Neural cell (in vitro differentiated cells): ENCODE results near the gene RTTN.

ENCODE experiments used
- EZH2 ChIP-seq: fragments of 200-600, 300-800 bp; shearing (Covaris generic), sonication (generic); IDR thresholded peaks from 2 replicates; pipeline ENCODE4 v1.6.1; 2014; ENCODE audit warnings: antibody characterized with exemption, low read length, borderline replicate concordance, mild to moderate bottlenecking; ENCODE audit not compliant: insufficient read depth, poor library complexity, severe bottlenecking
- MXI1 ChIP-seq: fragments of 450-650 bp; conservative IDR thresholded peaks from 2 replicates; pipeline ENCODE4 v1.6.1; 2014; ENCODE audit warnings: antibody characterized with exemption, mild to moderate bottlenecking; ENCODE audit not compliant: poor library complexity, severe bottlenecking
- POLR2AphosphoS5 ChIP-seq: IDR thresholded peaks from 2 replicates; pipeline ENCODE4 v1.6.1; 2012
- RAD21 ChIP-seq: fragments of 450-650 bp; conservative IDR thresholded peaks from 2 replicates; pipeline ENCODE4 v1.6.1; 2014; ENCODE audit warnings: antibody characterized with exemption, mild to moderate bottlenecking, moderate library complexity
- TAF1 ChIP-seq: IDR thresholded peaks from 2 replicates; pipeline ENCODE4 v1.6.1; 2012; ENCODE audit warnings: low read depth
- TF ChIP-seq, protein P1 (sequence below): fragments of 450-650 bp; IDR thresholded peaks from 2 replicates; pipeline ENCODE4 v1.5.1; 2014; ENCODE audit warnings: antibody characterized with exemption, mild to moderate bottlenecking, moderate library complexity; ENCODE audit not compliant: poor library complexity, severe bottlenecking
- TF ChIP-seq, protein P2 (sequence below): IDR thresholded peaks from 2 replicates; pipeline ENCODE4 v1.6.1; 2012; ENCODE audit warnings: borderline replicate concordance

DNA sequence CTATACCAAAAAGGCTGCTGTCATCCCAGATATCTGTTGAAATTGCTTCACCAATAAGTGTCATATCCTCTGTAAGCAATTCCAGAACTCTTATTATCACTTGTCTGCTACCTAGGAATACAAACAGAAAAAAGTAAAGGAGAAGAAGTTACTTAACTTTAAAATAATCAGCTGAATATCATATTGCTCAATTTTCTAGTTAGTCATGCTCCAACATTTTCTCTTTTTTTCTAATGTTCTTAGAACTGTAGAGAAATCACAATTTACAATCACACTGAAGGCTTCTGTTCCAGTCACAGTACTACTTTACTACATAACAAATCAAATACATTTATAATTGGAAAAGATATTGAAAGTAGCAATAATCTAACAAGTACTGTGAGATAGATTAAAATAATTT lies 17.4 kb downstream of the RTTN start:
- TF ChIP-seq, protein P1, sequence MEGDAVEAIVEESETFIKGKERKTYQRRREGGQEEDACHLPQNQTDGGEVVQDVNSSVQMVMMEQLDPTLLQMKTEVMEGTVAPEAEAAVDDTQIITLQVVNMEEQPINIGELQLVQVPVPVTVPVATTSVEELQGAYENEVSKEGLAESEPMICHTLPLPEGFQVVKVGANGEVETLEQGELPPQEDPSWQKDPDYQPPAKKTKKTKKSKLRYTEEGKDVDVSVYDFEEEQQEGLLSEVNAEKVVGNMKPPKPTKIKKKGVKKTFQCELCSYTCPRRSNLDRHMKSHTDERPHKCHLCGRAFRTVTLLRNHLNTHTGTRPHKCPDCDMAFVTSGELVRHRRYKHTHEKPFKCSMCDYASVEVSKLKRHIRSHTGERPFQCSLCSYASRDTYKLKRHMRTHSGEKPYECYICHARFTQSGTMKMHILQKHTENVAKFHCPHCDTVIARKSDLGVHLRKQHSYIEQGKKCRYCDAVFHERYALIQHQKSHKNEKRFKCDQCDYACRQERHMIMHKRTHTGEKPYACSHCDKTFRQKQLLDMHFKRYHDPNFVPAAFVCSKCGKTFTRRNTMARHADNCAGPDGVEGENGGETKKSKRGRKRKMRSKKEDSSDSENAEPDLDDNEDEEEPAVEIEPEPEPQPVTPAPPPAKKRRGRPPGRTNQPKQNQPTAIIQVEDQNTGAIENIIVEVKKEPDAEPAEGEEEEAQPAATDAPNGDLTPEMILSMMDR, result no peak
- TF ChIP-seq POLR2AphosphoS5 (no peak), TAF1 (no peak), MXI1 (no peak), RAD21 (no peak), EZH2 (no peak)
- TF ChIP-seq, protein P2, sequence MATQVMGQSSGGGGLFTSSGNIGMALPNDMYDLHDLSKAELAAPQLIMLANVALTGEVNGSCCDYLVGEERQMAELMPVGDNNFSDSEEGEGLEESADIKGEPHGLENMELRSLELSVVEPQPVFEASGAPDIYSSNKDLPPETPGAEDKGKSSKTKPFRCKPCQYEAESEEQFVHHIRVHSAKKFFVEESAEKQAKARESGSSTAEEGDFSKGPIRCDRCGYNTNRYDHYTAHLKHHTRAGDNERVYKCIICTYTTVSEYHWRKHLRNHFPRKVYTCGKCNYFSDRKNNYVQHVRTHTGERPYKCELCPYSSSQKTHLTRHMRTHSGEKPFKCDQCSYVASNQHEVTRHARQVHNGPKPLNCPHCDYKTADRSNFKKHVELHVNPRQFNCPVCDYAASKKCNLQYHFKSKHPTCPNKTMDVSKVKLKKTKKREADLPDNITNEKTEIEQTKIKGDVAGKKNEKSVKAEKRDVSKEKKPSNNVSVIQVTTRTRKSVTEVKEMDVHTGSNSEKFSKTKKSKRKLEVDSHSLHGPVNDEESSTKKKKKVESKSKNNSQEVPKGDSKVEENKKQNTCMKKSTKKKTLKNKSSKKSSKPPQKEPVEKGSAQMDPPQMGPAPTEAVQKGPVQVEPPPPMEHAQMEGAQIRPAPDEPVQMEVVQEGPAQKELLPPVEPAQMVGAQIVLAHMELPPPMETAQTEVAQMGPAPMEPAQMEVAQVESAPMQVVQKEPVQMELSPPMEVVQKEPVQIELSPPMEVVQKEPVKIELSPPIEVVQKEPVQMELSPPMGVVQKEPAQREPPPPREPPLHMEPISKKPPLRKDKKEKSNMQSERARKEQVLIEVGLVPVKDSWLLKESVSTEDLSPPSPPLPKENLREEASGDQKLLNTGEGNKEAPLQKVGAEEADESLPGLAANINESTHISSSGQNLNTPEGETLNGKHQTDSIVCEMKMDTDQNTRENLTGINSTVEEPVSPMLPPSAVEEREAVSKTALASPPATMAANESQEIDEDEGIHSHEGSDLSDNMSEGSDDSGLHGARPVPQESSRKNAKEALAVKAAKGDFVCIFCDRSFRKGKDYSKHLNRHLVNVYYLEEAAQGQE, result no peak
